Parathyroid adenoma (tissue), 2 donors: ENCODE data around the gene SLC22A23.

Experiments used
- H2AFZ ChIP-seq: fragments of 300-600 bp; sonication (generic); one replicate; pipeline ENCODE4 v1.7.0; 2017; ENCODE audit warnings: antibody characterized with exemption, mild to moderate bottlenecking
- H3K27ac ChIP-seq: fragments of 300-600 bp; sonication (generic); one replicate; pipeline ENCODE4 v1.7.0; 2017
- H3K27me3 ChIP-seq: fragments of 300-600 bp; sonication (generic); one replicate; pipeline ENCODE4 v1.7.0; 2017; ENCODE audit warnings: low read length; ENCODE audit not compliant: control insufficient read depth, insufficient read depth
- H3K36me3 ChIP-seq: fragments of 300-600 bp; sonication (generic); one replicate; pipeline ENCODE4 v1.7.0; 2017; ENCODE audit warnings: low read length; ENCODE audit not compliant: control insufficient read depth, insufficient read depth
- H3K4me1 ChIP-seq: fragments of 300-600 bp; sonication (generic); one replicate; pipeline ENCODE4 v1.7.0; 2017; ENCODE audit warnings: control low read depth
- H3K4me2 ChIP-seq: fragments of 300-600 bp; sonication (generic); one replicate; pipeline ENCODE4 v1.7.0; 2017; ENCODE audit warnings: low read length
- H3K4me3 ChIP-seq: fragments of 300-600 bp; sonication (generic); one replicate; pipeline ENCODE4 v1.7.0; 2017; ENCODE audit warnings: low read depth, low read length
- H3K79me2 ChIP-seq: fragments of 300-600 bp; sonication (generic); one replicate; pipeline ENCODE4 v1.7.0; 2017; ENCODE audit warnings: control low read depth
- H3K9ac ChIP-seq: fragments of 300-600 bp; sonication (generic); one replicate; pipeline ENCODE4 v1.7.0; 2017; ENCODE audit warnings: mild to moderate bottlenecking
- H3K9me3 ChIP-seq: fragments of 300-600 bp; sonication (generic); one replicate; pipeline ENCODE4 v1.7.0; 2017; ENCODE audit warnings: low read length; ENCODE audit not compliant: control insufficient read depth
- CTCF ChIP-seq: fragments of 300-600 bp; sonication (generic); IDR thresholded peaks from one replicate; pipeline ENCODE4 v1.7.0; 2017; ENCODE audit warnings: antibody characterized with exemption, mild to moderate bottlenecking
- donor health status: primary hyperparathyroidism.

SLC22A23 gene

GRCh38 chr6:3494391-3495100 is 37.7 kb upstream of the SLC22A23 start:
- Histone ChIP-seq H2AFZ (no peak overlapping the region), H3K9ac (no peak overlapping the region), H3K79me2 (no peaks in the 10 kb centered on the region), H3K27me3 (no peaks in the 10 kb centered on the region), H3K4me3 (no peak overlapping the region), H3K4me1 (no peaks in the 10 kb centered on the region), H3K36me3 (no peaks in the 10 kb centered on the region), H3K4me2 (no peak overlapping the region), H3K27ac (no peak overlapping the region), H3K9me3 (no peaks in the 10 kb centered on the region)
- no peak for TF ChIP-seq CTCF

GRCh38 chr6:3490625-3490980 is 33.8 kb upstream of the SLC22A23 start:
- H3K9me3 ChIP-seq: no peaks in the 10 kb centered on the region
- no peak overlapping the region for H2AFZ ChIP-seq
- no peak for TF ChIP-seq CTCF
- no peak overlapping the region for H3K27ac ChIP-seq
- no peak overlapping the region for H3K4me2 ChIP-seq
- H3K9ac ChIP-seq: no peak overlapping the region
- no peaks in the 10 kb centered on the region for H3K27me3 ChIP-seq
- H3K4me3 ChIP-seq: no peak overlapping the region
- H3K79me2 ChIP-seq: no peaks in the 10 kb centered on the region
- H3K4me1 ChIP-seq: peaks cover 2% of the 10 kb centered on the region
- no peaks in the 10 kb centered on the region for H3K36me3 ChIP-seq

- no peak overlapping the region for H2AFZ ChIP-seq
- no peak overlapping the region for H3K4me2 ChIP-seq
- H3K9me3 ChIP-seq: no peaks in the 10 kb centered on the region
- H3K79me2 ChIP-seq: no peaks in the 10 kb centered on the region
- no peak overlapping the region for H3K4me3 ChIP-seq
- peaks cover 2% of the 10 kb centered on the region for H3K4me1 ChIP-seq
- H3K36me3 ChIP-seq: no peaks in the 10 kb centered on the region
- H3K27ac ChIP-seq: no peak overlapping the region
- no peaks in the 10 kb centered on the region for H3K27me3 ChIP-seq
- TF ChIP-seq CTCF: no peak
- no peak overlapping the region for H3K9ac ChIP-seq
These were observed 33.2 kb upstream of the SLC22A23 start for GRCh38 chr6:3489961-3490624.

GRCh38 chr6:3489027-3489757 is 32.3 kb upstream of the SLC22A23 start:
- no peaks in the 10 kb centered on the region for H3K79me2 ChIP-seq
- TF ChIP-seq CTCF: no peak
- H3K4me1 ChIP-seq: peaks cover 2% of the 10 kb centered on the region
- no peak overlapping the region for H2AFZ ChIP-seq
- no peak overlapping the region for H3K9ac ChIP-seq
- H3K9me3 ChIP-seq: no peaks in the 10 kb centered on the region
- H3K4me3 ChIP-seq: no peak overlapping the region
- no peaks in the 10 kb centered on the region for H3K27me3 ChIP-seq
- H3K36me3 ChIP-seq: no peaks in the 10 kb centered on the region
- H3K4me2 ChIP-seq: no peak overlapping the region
- H3K27ac ChIP-seq: no peak overlapping the region
